Ishikawa (cell line): ENCODE measurements around the gene INPP4B.

Source experiments
- CEBPB ChIP-seq: IDR thresholded peaks from 2 replicates; pipeline ENCODE4 v1.6.1; 2012
- EGR1 ChIP-seq: IDR thresholded peaks from 2 replicates; pipeline ENCODE4 v1.6.1; 2012
- EP300 ChIP-seq: IDR thresholded peaks from 2 replicates; pipeline ENCODE4 v1.6.1; 2012; ENCODE audit warnings: borderline replicate concordance
- NFIC ChIP-seq: IDR thresholded peaks from 2 replicates; pipeline ENCODE4 v1.6.1; 2012
- TAF1 ChIP-seq: IDR thresholded peaks from 2 replicates; pipeline ENCODE4 v1.6.1; 2012; ENCODE audit warnings: low read depth, mild to moderate bottlenecking
- TEAD4 ChIP-seq: IDR thresholded peaks from 2 replicates; pipeline ENCODE4 v1.6.1; 2012
- YY1 ChIP-seq: IDR thresholded peaks from 2 replicates; pipeline ENCODE4 v1.6.1; 2012; ENCODE audit warnings: low read depth
- ZBTB7A ChIP-seq: IDR thresholded peaks from 2 replicates; pipeline ENCODE4 v1.6.1; 2012; ENCODE audit warnings: low read depth
- TF ChIP-seq, protein P1 (sequence below): IDR thresholded peaks from 2 replicates; pipeline ENCODE4 v1.6.1; 2012
- TF ChIP-seq, protein P2 (sequence below): IDR thresholded peaks from 2 replicates; pipeline ENCODE4 v1.6.1; 2012; ENCODE audit warnings: low read depth, mild to moderate bottlenecking
- TF ChIP-seq, protein P3 (sequence below): IDR thresholded peaks from 2 replicates; pipeline ENCODE4 v1.6.1; 2012

DNA sequence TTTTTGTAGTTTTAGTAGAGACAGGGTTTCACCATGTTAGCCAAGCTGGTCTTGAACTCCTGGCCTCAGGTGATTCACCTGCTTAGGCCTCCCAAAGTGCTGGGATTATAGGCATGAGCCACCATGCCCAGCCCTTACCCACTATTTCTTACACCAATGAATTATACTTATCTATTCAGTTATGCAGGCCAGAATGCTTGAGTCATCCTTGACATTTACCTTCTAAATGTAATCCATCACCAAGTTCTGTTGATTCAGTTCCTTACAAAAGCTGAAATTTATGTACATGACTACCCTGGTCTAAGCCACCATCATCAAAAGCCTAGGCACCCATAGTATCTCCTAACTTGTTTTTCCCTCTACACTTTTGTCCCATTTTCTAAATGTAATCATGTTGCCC lies 624.0 kb downstream of the INPP4B start:
- TF ChIP-seq, protein P1, sequence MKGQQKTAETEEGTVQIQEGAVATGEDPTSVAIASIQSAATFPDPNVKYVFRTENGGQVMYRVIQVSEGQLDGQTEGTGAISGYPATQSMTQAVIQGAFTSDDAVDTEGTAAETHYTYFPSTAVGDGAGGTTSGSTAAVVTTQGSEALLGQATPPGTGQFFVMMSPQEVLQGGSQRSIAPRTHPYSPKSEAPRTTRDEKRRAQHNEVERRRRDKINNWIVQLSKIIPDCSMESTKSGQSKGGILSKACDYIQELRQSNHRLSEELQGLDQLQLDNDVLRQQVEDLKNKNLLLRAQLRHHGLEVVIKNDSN, result no peak
- TF ChIP-seq, protein P2, sequence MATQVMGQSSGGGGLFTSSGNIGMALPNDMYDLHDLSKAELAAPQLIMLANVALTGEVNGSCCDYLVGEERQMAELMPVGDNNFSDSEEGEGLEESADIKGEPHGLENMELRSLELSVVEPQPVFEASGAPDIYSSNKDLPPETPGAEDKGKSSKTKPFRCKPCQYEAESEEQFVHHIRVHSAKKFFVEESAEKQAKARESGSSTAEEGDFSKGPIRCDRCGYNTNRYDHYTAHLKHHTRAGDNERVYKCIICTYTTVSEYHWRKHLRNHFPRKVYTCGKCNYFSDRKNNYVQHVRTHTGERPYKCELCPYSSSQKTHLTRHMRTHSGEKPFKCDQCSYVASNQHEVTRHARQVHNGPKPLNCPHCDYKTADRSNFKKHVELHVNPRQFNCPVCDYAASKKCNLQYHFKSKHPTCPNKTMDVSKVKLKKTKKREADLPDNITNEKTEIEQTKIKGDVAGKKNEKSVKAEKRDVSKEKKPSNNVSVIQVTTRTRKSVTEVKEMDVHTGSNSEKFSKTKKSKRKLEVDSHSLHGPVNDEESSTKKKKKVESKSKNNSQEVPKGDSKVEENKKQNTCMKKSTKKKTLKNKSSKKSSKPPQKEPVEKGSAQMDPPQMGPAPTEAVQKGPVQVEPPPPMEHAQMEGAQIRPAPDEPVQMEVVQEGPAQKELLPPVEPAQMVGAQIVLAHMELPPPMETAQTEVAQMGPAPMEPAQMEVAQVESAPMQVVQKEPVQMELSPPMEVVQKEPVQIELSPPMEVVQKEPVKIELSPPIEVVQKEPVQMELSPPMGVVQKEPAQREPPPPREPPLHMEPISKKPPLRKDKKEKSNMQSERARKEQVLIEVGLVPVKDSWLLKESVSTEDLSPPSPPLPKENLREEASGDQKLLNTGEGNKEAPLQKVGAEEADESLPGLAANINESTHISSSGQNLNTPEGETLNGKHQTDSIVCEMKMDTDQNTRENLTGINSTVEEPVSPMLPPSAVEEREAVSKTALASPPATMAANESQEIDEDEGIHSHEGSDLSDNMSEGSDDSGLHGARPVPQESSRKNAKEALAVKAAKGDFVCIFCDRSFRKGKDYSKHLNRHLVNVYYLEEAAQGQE, result no peak
- TF ChIP-seq NFIC (no peak), EGR1 (no peak), TEAD4 (no peak), EP300 (no peak), ZBTB7A (no peak), TAF1 (no peak), CEBPB (no peak), YY1 (no peak)
- TF ChIP-seq, protein P3, sequence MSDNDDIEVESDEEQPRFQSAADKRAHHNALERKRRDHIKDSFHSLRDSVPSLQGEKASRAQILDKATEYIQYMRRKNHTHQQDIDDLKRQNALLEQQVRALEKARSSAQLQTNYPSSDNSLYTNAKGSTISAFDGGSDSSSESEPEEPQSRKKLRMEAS, result no peak
